Epithelial cell of umbilical artery (primary cell): ENCODE data around the gene ATP8B3. TPM values are rescaled to one million over a fixed set of nuclear protein-coding genes. Genes with fewer than 3 reads are reported as not detected.

Source experiments
- total RNA-seq: library from RNA; depleted of rRNA; stranded (reverse); fragments of >200 nt; gene quantifications from 2 replicates; pipeline ENCODE4 v1.2.3, GENCODE V29; 2014

Gene ATP8B3
- total RNA-seq = 0.76 and 1.6 TPM in 2 replicates

GRCh38 chr19:1811942-1812425, at the start of gene ATP8B3:
Gene ATP8B3, minus strand, starts transcription at chr19:1812276. Its CDS starts 540 bp downstream, at chr19:1811736.

GRCh38 chr19:1848399-1849131, 36.5 kb upstream of the ATP8B3 start, which contains the start of gene REXO1:
Gene REXO1, minus strand, starts transcription at chr19:1848483. Its CDS starts 125 bp downstream, at chr19:1848358.

GRCh38 chr19:1752757-1753728, 59.0 kb downstream of the ATP8B3 start, which contains the start of gene ONECUT3:
Gene ONECUT3, plus strand, starts transcription at chr19:1753506. Its CDS starts 157 bp downstream, at chr19:1753663.

Other genes starting within 250 kb of the ATP8B3 start
- 64.6 and 71.5 TPM in 2 replicates for gene MEX3D, start 244.0 kb downstream of the ATP8B3 start, total RNA-seq
- gene MBD3, start 219.4 kb downstream of the ATP8B3 start, total RNA-seq = 81.2 and 88.7 TPM in 2 replicates
- 41.8 and 89.6 TPM in 2 replicates for gene UQCR11, start 206.8 kb downstream of the ATP8B3 start, total RNA-seq
- gene TCF3, start 159.7 kb downstream of the ATP8B3 start, total RNA-seq = 70.8 and 95.5 TPM in 2 replicates
- gene ONECUT3, start 58.8 kb downstream of the ATP8B3 start, total RNA-seq = not detected in 2 replicates
- gene REXO1, start 36.2 kb upstream of the ATP8B3 start, total RNA-seq = 5.2 and 8.4 TPM in 2 replicates
- 3.8 and 6.2 TPM in 2 replicates for gene KLF16, start 51.3 kb upstream of the ATP8B3 start, total RNA-seq
- gene ABHD17A, start 73.2 kb upstream of the ATP8B3 start, total RNA-seq = 125 and 126 TPM in 2 replicates
- gene ADAT3, start 93.1 kb upstream of the ATP8B3 start, total RNA-seq = 0.97 and 2.7 TPM in 2 replicates
- 22.4 and 25.4 TPM in 2 replicates for gene SCAMP4, start 93.1 kb upstream of the ATP8B3 start, total RNA-seq
- 54.4 and 62.7 TPM in 2 replicates for gene CSNK1G2, start 128.9 kb upstream of the ATP8B3 start, total RNA-seq
- gene BTBD2, start 203.4 kb upstream of the ATP8B3 start, total RNA-seq = 36.7 and 41.9 TPM in 2 replicates
- 72.4 and 92.7 TPM in 2 replicates for gene MKNK2, start 239.0 kb upstream of the ATP8B3 start, total RNA-seq